Adrenal gland (tissue), 12 donors: ENCODE results near the gene DSTYK. TPM values are rescaled to one million over a fixed set of nuclear protein-coding genes. Genes with fewer than 3 reads are reported as not detected.

Experiments
- DNase-seq, 7 donors: peaks; one replicate each; pipeline ENCODE4 v3.0.0-alpha.2; 2019 to 2020
- H3K27ac ChIP-seq, 5 donors: fragments of 200-600 bp; sonication (generic) in 4 of 5; 1 replicate in 3 of 5; 2 replicates in 2 of 5; pipeline versions ENCODE4 v1.5.1 to v1.8.0; 2016 to 2020; ENCODE audit warnings: mild to moderate bottlenecking in 1 of 5
- H3K27me3 ChIP-seq: fragments of 200-600 bp; 2 replicates; pipeline ENCODE4 v1.8.0; 2021
- H3K36me3 ChIP-seq, 2 donors: fragments of 200-600 bp; replicated peaks in 1 of 2; 1 replicate in 1 of 2; 2 replicates in 1 of 2; pipeline versions ENCODE4 v1.5.1 to v1.8.0; 2018 to 2022
- H3K4me1 ChIP-seq, 2 donors: fragments of 200-600 bp; replicated peaks in 1 of 2; 1 replicate in 1 of 2; 2 replicates in 1 of 2; pipeline versions ENCODE4 v1.5.1 to v1.8.0; 2018 to 2021
- H3K4me3 ChIP-seq, 4 donors: fragments of 200-600 bp; sonication (generic) in 3 of 4; one replicate each; pipeline ENCODE4 v1.5.1; 2016 to 2018
- H3K9me3 ChIP-seq, 3 donors: fragments of 200-600 bp; sonication (generic) in 1 of 3; replicated peaks in 1 of 3; 1 replicate in 2 of 3; 2 replicates in 1 of 3; pipeline versions ENCODE4 v1.5.1 to v1.8.0; 2016 to 2021
- POLR2A ChIP-seq, 2 donors: fragments of 450-650 bp; IDR thresholded peaks; one replicate each; pipeline ENCODE4 v1.6.1; 2017; ENCODE audit warnings: antibody characterized with exemption in 2 of 2, mild to moderate bottlenecking in 2 of 2, moderate library complexity in 1 of 2
- WGBS, 4 donors: extraction: QIAGEN DNeasy Blood & Tissue Kit in 2 of 4; methylation state at CpG; one replicate each; pipeline versions ENCODE4 v1.1.5 to v1.1.7; 2013 to 2017; 5-methylcytosine and 5-hydroxymethylcytosine counted together
- intact Hi-C, 2 donors: fragments of 100-400 bp; cut with DNase I; formaldehyde crosslinking; loops; one replicate each; pipeline versions ENCODE4 v1.14.1 to v1.15.0; 2022 to 2023
- polyA plus RNA-seq, 3 donors: library from polyadenylated mRNA; stranded (reverse); fragments of 200-250 nt in 2 of 3; fragments of 350-450 nt in 1 of 3; fragmentation: Illumina TruSeq in 1 of 3; extraction: RNeasy Lipid Tissue Mini Kit (QIAGEN cat#74804) in 1 of 3; gene quantifications; one replicate each; pipeline ENCODE4 v1.2.3, GENCODE V29; 2013 to 2014
- total RNA-seq, 9 donors: library from RNA; depleted of rRNA in 4 of 9; stranded (reverse); fragments of >200 nt in 4 of 9; fragments of 120-200 nt in 1 of 9; fragmentation: NEBNext Ultra II Directional in 1 of 9; extraction: Animal tissue kit (Norgen Biotek cat#: 25700) in 1 of 9; gene quantifications; one replicate each; pipeline versions ENCODE4 v1.1.0 to v1.2.4, GENCODE V29; 2013 to 2023
- TF ChIP-seq, protein P1 (sequence below), 6 experiments: fragments of 450-650 bp in 4 of 6; fragments of 200-600 bp in 2 of 6; sonication (generic) in 1 of 6; IDR thresholded peaks; 1 replicate in 5 of 6; 2 replicates in 1 of 6; pipeline versions ENCODE4 v1.5.1 to v1.8.0; 2016 to 2021; ENCODE audit warnings: antibody characterized with exemption in 6 of 6, mild to moderate bottlenecking in 2 of 6, moderate library complexity in 1 of 6
- donor health status: healthy with polysubstance abuse.
- donor health status: Bipolar disorder and iron deficiency.
- donor health status: DM: yes; HTN: yes; CAD: no.
- donor health status: DM: no; HTN: no; CAD: no.
- donor health status: DM: no; HTN: no; CAD: no.
- donor health status: DM: yes; HTN: yes; CAD: no.

The DSTYK gene
- total and polyA plus RNA-seq, 12 donors: 4.4 to 22.9 (median 16.1) TPM

DNA sequence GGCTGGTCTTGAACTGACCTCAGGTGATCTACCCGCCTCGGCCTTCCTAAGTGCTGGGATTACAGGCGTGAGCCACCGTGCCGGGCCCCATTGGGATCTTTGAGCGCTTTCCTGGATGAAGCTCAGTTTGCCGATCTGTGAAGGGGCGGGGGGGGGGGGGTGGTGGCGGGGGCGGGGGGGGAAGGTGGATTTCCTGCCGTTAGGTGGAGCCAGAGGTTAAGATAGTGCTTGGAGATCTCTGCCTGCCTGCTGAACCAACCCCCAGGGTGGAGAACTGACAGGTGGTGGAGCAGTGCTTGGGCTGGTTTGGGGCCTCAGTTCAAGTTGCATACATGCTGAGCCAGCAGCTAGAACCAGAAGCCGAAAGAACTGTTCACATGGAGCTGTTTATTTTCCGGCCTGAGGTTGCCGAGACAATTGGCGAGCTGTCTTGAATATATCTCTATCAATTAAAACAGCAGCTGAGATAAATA lies 17.9 kb upstream of the DSTYK start:
- H3K27ac ChIP-seq: peak overlapping the region in 2 of 5 donors; percentile 13 to 56
- no peaks in the 10 kb centered on the region for H3K27me3 ChIP-seq
- peak overlapping the region in 2 of 4 donors; percentile 49 to 83 for H3K4me3 ChIP-seq
- no peaks in the 10 kb centered on the region for H3K36me3 ChIP-seq
- H3K4me1 ChIP-seq: peaks cover 20 to 22% of the 10 kb centered on the region in 2 donors
- DNase-seq: peak; percentile 64 to 82 (median 72)
- H3K9me3 ChIP-seq: no peaks in the 10 kb centered on the region
- no peak for TF ChIP-seq POLR2A (IDR thresholded peaks at IDR 0.05)
- TF ChIP-seq, protein P1, sequence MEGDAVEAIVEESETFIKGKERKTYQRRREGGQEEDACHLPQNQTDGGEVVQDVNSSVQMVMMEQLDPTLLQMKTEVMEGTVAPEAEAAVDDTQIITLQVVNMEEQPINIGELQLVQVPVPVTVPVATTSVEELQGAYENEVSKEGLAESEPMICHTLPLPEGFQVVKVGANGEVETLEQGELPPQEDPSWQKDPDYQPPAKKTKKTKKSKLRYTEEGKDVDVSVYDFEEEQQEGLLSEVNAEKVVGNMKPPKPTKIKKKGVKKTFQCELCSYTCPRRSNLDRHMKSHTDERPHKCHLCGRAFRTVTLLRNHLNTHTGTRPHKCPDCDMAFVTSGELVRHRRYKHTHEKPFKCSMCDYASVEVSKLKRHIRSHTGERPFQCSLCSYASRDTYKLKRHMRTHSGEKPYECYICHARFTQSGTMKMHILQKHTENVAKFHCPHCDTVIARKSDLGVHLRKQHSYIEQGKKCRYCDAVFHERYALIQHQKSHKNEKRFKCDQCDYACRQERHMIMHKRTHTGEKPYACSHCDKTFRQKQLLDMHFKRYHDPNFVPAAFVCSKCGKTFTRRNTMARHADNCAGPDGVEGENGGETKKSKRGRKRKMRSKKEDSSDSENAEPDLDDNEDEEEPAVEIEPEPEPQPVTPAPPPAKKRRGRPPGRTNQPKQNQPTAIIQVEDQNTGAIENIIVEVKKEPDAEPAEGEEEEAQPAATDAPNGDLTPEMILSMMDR (IDR thresholded peaks at IDR 0.05): peak in 2 of 6 experiments; percentile 16 to 17
- intact Hi-C loops: no loop called here
- 1 to 12% (median 2%) methylated on average over 8 to 15 of the region's 15 CpGs; no CpG with 5 or more reads in 1 of the 4 donors for WGBS, 4 donors

DNA sequence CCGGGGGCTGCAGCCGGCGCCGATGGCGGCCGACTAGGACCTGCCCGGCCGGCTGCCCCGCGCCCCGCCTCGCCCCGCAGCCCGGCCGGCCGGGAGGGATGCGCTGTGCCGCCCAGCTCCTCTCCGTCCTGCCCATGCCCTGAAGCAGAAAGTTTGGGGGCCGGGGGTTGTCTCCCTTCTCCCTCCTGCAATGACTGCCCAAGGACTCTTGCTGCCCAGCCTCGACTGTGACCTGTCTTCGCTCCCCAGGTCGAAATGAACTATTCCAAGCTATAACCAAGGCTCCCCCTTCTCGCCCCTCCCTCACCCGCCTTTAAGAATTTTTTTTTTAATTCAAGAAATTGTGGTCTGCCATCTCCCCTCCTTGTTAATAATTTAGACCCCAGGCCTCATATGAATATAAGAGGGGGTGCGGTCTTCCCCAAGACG lies 16.6 kb upstream of the DSTYK start:
- Histone ChIP-seq H3K9me3 (no peaks in the 10 kb centered on the region), H3K4me3 (peak overlapping the region in 2 of 4 donors; percentile 49 to 83), H3K27ac (peak overlapping the region in 1 of 5 donors; percentile 39), H3K4me1 (peaks cover 20 to 22% of the 10 kb centered on the region in 2 donors), H3K36me3 (no peaks in the 10 kb centered on the region), H3K27me3 (no peaks in the 10 kb centered on the region)
- WGBS, 4 donors: 0 to 3% (median 0%) methylated on average over 7 to 27 of the region's 27 CpGs
- peak in 1 of 7 donors; percentile 34 for DNase-seq
- intact Hi-C loops: no loop called here
- TF ChIP-seq, protein P1 (IDR thresholded peaks at IDR 0.05): no peak
- no peak for TF ChIP-seq POLR2A (IDR thresholded peaks at IDR 0.05)

DNA sequence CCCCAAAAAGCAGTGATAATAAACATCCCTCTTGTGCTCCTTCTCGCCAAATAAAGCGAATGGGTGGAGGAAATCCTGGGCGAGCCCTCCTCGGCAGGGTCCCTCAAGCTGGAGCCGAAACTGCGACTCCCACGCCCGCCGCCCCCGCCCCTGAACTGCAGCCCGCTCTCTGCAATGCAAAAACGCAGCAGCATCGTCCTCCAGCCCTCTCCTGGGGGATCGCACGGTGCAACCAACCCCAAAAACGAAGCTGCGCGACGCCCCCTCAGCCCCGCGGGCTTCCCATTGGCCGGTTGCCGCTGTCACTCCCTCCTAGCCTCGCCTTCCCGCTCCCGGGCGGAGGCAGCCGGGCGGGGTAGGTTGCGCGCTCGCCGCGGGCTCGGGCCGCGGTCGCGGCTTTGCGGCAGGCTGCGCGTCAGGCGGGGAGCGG lies 16.1 kb upstream of the DSTYK start, which contains the start of gene TMCC2:
Gene TMCC2 (plus strand): TSS at position 363 of the 430 bp plus-strand sequence. CDS start 619 bp downstream, outside the sequence.
- Histone ChIP-seq H3K9me3 (no peaks in the 10 kb centered on the region), H3K27ac (peak within 1 kb of the TSS in 1 of 5 donors; percentile 56), H3K36me3 (no peaks in the 10 kb centered on the region), H3K27me3 (no peaks in the 10 kb centered on the region), H3K4me1 (peaks cover 20 to 22% of the 10 kb centered on the region in 2 donors), H3K4me3 (peak within 1 kb of the TSS; percentile 7 to 83 (median 30))
- intact Hi-C loops: no loop called here
- DNase-seq: peak; percentile 86 to 94 (median 90)
- whole genome bisulfite sequencing, 4 donors: 0 to 1% (median 0%) methylated on average over 8 to 44 of the region's 44 CpGs
- TF ChIP-seq, protein P1 (IDR thresholded peaks at IDR 0.05): no peak
- TF ChIP-seq POLR2A (IDR thresholded peaks at IDR 0.05): peak in 1 of 2 donors; percentile 69

DNA sequence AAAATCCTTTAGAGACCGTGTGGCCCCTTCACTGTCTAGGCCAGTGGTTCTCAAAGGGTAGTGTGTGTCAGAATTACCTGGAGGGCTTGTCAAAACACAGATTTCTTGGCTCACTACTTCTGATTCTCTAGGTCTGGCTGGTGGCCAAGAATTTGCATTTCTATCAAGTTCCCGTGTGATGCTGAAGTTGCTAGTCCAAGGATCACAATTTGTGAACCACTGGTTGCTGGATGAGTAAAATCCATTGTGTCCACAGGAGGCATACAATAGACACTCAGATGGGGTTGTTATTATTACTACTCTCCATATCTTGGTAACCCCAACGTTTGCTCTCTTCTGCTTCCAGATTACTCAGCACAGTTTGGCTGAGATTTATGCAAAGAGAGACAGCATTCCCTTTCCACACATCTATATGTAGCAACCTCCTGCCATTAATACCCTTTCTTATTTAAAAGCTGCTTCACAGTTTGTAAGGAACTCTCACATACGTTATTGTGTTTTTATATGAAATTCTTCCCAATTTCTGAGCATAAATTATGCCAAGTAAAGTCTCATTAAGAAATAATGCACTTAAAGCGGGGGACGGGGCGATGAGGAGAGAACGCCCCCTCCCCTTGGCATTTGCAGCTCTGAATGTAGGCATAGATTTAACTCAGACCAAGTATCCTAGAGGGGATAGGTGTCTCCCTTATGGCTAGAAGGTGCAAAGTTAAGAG lies 15.5 kb upstream of the DSTYK start:
- Histone ChIP-seq H3K27ac (no peak overlapping the region), H3K27me3 (no peaks in the 10 kb centered on the region), H3K9me3 (no peaks in the 10 kb centered on the region), H3K36me3 (no peaks in the 10 kb centered on the region), H3K4me1 (peaks cover 20 to 22% of the 10 kb centered on the region in 2 donors), H3K4me3 (peak overlapping the region in 3 of 4 donors; percentile 12 to 83 (median 37))
- 13 to 15% (median 15%) methylated on average over 8 of the region's 8 CpGs for WGBS, 4 donors
- TF ChIP-seq POLR2A (IDR thresholded peaks at IDR 0.05): no peak
- TF ChIP-seq, protein P1 (IDR thresholded peaks at IDR 0.05): peak in 1 of 6 experiments; percentile 3
- DNase-seq: peak in 2 of 7 donors; percentile 23 to 38
- intact Hi-C loops: no loop called here
